ENCODE data around the gene TEDC1.
"Not testable (repeated sequence)": the region's sequence is repeated elsewhere in the genome, so short reads cannot be mapped to it uniquely, and the experiment has no call there.

The TEDC1 gene

DNA sequence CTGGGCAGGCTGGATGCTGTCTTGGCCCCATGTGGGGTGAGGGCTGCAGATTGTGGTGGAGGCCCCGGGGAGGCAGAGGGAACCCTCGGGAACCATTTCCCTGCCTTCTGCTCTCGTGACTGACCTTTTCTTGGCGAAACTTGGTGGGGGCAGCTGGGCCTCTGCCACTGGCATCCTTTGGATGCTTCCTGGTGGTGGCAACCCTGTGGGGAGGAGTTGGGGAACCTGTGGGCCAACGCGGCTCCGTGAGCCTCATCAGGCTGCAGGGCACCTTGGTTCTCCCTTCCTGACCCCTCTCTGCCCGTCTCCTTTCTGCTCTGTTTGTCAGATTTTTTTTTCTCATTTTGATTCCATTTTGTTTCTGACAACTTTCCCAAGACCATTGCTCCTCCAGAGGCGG is 49.8 kb downstream of the TEDC1 start:
- DNase-seq (ENCODE audit: low spot score) = no peak

DNA sequence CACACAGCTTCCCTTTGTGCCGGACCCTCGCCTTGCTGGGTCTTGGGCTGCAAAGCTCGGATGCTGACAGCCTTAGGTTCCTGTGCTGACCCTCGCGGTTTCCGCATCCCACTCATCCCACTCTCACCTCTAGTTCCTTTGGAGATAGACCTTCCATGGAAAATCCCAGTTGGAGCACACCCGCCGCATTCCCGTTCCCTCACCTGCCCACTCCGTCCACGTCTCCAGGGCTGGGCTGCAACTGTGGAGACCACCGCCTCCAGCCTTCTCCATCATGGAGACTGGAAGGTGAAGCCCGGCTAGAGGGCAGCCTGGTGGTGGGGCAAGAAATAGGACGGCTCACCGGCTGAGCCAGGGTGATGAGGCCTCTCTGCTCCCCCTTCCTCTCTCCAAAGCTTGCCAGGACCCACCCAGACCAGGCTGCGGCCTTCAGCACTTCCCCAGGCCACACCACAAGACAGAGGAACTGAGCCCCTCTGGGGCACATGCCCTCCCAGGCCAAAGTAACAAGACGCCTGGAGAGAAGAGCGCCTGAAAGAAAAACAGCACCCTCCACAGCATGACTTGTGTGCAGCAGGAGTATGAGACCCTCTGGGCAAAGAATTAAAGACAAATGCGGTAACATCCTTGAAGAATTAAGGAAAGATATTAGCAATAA is 50.3 kb downstream of the TEDC1 start:
- no peak for DNase-seq (ENCODE audit: low spot score)

DNA sequence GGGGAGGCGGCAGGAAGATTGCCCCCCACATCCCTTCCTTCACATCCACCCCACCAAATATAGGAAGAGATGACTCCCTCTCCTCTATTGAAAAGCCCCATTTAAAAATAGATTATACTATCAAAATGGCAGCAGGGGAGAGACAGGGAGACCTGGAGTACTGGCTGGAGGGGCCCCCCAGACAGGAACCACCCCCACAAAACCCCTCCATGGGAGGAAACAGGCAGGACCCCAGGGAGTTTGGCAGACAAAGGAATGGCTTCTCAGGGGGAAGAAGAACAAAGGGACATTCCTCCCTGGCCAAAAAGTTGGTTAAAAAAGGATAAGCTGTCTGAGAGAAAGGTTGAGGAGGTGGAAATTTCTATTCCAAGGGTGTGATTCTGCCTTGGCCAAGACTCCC is 54.6 kb downstream of the TEDC1 start:
- not testable (repeated sequence) for DNase-seq (ENCODE audit: low spot score)

DNA sequence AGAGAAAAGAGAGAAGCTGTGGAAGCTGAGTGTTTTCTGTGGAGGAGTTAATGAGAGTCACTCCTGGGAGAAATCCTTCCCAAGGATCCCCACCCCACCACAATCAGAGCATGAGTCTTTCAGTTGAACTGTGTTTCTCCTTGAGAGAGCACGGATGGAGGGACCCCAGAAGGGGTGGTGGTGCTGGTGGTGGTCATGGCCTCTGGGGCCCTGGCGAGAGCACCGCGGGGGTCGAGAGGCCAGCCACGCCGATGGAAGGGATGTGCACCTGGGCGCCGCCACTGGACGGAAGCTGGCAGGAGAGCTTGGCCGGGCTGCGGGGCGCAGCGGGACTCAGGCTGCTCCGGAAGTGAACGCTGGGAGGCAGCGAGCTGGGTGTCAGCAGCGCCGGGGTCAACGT is 55.4 kb downstream of the TEDC1 start:
- DNase-seq (ENCODE audit: low spot score) = not testable (repeated sequence)

DNA sequence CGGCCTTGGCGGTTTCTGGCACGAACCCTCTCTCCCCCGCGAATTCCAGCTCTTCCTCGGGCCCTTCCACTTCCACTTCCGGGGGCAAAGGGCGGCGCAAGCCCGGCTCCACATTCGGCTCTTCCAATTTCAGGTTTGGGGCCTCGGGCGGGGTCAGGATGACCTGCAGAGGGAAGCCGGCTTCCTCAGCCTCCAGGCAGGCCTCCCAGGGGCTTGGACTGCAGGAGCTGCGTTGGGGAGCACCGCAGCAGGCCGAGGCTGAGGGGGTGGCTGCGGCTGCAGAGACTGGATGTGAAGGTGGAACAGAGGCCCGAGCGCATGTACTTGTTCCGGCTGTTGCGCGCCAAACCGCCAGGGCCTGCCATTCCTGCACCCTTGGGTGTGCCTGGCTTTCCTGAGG is 56.0 kb downstream of the TEDC1 start:
- DNase-seq (ENCODE audit: low spot score) = not testable (repeated sequence)

DNA sequence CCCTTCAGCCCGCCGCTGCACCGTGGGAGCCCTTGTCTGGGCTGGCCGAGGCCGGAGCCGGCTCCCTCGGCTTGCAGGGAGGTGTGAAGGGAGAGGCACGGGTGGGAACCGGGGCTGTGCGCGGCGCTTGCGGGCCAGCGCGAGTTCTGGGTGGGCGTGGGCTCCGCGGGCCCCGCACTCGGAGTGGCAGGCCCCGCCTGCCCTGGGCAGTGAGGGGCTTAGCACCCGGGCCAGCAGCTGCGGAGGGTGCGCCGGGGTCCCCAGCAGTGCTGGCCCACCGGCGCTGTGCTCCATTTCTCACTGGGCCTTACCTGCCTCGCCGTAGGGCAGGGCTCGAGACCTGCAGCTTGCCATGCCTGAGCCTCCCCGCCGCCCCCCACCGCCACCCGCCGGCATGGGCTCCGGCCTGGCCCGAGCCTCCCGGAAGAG is 56.7 kb downstream of the TEDC1 start:
- no peak for DNase-seq (ENCODE audit: low spot score)

All from germinal center (tissue), 1 donor.